ENCODE measurements around the gene LRCH1.

- no peak for TF ChIP-seq ATF3 (IDR thresholded peaks at IDR 0.05)
- TF ChIP-seq RAD21 (IDR thresholded peaks at IDR 0.05): no peak
Observed at GRCh38 chr13:46552303-46552682, 677 bp upstream of the LRCH1 start.
